Mesendoderm (in vitro differentiated cells): ENCODE measurements around the gene TGM5.

Experiments
- DNase-seq: peaks from one replicate; pipeline ENCODE4 v3.0.0; 2013
- H2AK5ac ChIP-seq: 2 replicates; pipeline ENCODE4 v1.6.1; 2013; ENCODE audit warnings: low read length, inconsistent platforms
- H2BK120ac ChIP-seq: 2 replicates; pipeline ENCODE4 v1.6.1; 2013; ENCODE audit warnings: low read depth, mild to moderate bottlenecking, low read length, moderate library complexity, mixed read lengths
- H2BK15ac ChIP-seq: replicated peaks from 2 replicates; pipeline ENCODE4 v1.6.1; 2013; ENCODE audit warnings: low read depth, mild to moderate bottlenecking, moderate library complexity
- H2BK5ac ChIP-seq: 2 replicates; pipeline ENCODE4 v1.6.1; 2013; ENCODE audit warnings: low read length, inconsistent platforms
- H3K18ac ChIP-seq: 2 replicates; pipeline ENCODE4 v1.6.1; 2013; ENCODE audit warnings: mild to moderate bottlenecking, low read length, mixed read lengths
- H3K23ac ChIP-seq: one replicate; pipeline ENCODE4 v1.6.1; 2013; ENCODE audit warnings: low read length
- H3K27ac ChIP-seq: 2 replicates; pipeline ENCODE4 v1.5.1; 2013; ENCODE audit warnings: low read depth, mild to moderate bottlenecking, inconsistent platforms, low read length, moderate library complexity
- H3K27me3 ChIP-seq: 2 replicates; pipeline ENCODE4 v1.6.1; 2013; ENCODE audit warnings: low read length, control low read depth, mild to moderate bottlenecking, inconsistent platforms; ENCODE audit not compliant: insufficient read depth, poor library complexity
- H3K36me3 ChIP-seq: 2 replicates; pipeline ENCODE4 v1.6.1; 2013; ENCODE audit warnings: low read length, inconsistent platforms; ENCODE audit not compliant: control insufficient read depth, insufficient read depth
- H3K4ac ChIP-seq: one replicate; pipeline ENCODE4 v1.6.1; 2013; ENCODE audit warnings: low read depth, mild to moderate bottlenecking, low read length, moderate library complexity
- H3K4me1 ChIP-seq: 2 replicates; pipeline ENCODE4 v1.6.1; 2013; ENCODE audit warnings: low read depth, low read length, inconsistent platforms; ENCODE audit not compliant: control insufficient read depth
- H3K4me2 ChIP-seq: 2 replicates; pipeline ENCODE4 v1.6.1; 2013; ENCODE audit warnings: low read length
- H3K4me3 ChIP-seq: 2 replicates; pipeline ENCODE4 v1.5.1; 2013; ENCODE audit warnings: mild to moderate bottlenecking, low read length
- H3K56ac ChIP-seq: one replicate; pipeline ENCODE4 v1.6.1; 2013; ENCODE audit warnings: low read length
- H3K79me1 ChIP-seq: 2 replicates; pipeline ENCODE4 v1.6.1; 2013; ENCODE audit warnings: low read length, inconsistent platforms
- H3K79me2 ChIP-seq: 2 replicates; pipeline ENCODE4 v1.6.1; 2013; ENCODE audit warnings: mild to moderate bottlenecking, low read length; ENCODE audit not compliant: control insufficient read depth, insufficient read depth
- H3K9ac ChIP-seq: 2 replicates; pipeline ENCODE4 v1.6.1; 2013; ENCODE audit warnings: low read length, inconsistent platforms
- H4K5ac ChIP-seq: one replicate; pipeline ENCODE4 v1.6.1; 2013; ENCODE audit warnings: low read length
- H4K8ac ChIP-seq: one replicate; pipeline ENCODE4 v1.6.1; 2013; ENCODE audit warnings: low read depth, mild to moderate bottlenecking, control low read depth, low read length, moderate library complexity
- WGBS: extraction: QIAGEN DNeasy Blood & Tissue Kit; methylation state at CpG from one replicate; pipeline ENCODE4 v1.1.7; 2013; ENCODE audit warnings: low lambda C conversion rate, missing lambda C conversion rate; ENCODE audit not compliant: insufficient coverage; ENCODE audit errors: extremely low coverage; 5-methylcytosine and 5-hydroxymethylcytosine counted together

Gene TGM5

DNA sequence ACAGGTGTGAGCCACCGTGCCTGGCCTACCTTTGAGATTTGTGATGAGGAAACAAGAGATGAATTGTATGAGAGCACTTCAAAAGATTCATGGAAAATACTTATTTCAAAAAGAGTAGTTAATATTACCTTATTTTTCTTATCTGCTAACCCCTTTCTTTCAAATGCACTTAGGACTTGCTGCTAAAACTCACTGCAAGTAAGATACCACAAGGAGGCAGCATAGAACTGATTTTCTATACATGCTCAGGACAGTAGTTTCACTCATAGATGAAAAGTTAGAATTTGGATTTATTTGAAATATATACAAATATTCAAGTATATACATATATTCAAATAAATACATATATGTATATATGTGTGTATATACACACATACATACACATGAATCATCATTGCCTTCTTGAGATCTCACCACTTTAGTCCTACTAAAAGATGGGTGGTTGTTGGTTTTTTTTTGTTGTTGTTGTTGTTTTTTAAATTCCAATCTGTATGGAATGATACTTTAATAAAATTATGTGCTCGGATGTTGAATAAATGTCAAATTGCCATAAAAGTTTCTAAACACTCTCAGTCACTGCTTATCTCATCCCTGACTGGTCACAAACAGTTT is 79.1 kb downstream of the TGM5 start:
- H3K4me3 ChIP-seq = no peak overlapping the region
- no peak overlapping the region for H2AK5ac ChIP-seq
- H3K27me3 ChIP-seq = no peaks in the 10 kb centered on the region
- H3K9ac ChIP-seq = no peak overlapping the region
- no peak overlapping the region for H3K18ac ChIP-seq
- H3K36me3 ChIP-seq = peaks cover 9% of the 10 kb centered on the region
- no peak overlapping the region for H2BK120ac ChIP-seq
- H3K23ac ChIP-seq = no peak overlapping the region
- no peak overlapping the region for H4K8ac ChIP-seq
- H3K79me2 ChIP-seq = no peaks in the 10 kb centered on the region
- DNase-seq = peak; percentile 61
- H4K5ac ChIP-seq = no peak overlapping the region
- H2BK5ac ChIP-seq = no peak overlapping the region
- H3K4me1 ChIP-seq = peaks cover 2% of the 10 kb centered on the region
- H2BK15ac ChIP-seq = no peak overlapping the region
- no peak overlapping the region for H3K4ac ChIP-seq
- no peak overlapping the region for H3K56ac ChIP-seq
- no peak overlapping the region for H3K27ac ChIP-seq
- no CpG with 5 or more reads among the region's 2 CpGs for WGBS
- H3K79me1 ChIP-seq = no peaks in the 10 kb centered on the region
- no peak overlapping the region for H3K4me2 ChIP-seq

DNA sequence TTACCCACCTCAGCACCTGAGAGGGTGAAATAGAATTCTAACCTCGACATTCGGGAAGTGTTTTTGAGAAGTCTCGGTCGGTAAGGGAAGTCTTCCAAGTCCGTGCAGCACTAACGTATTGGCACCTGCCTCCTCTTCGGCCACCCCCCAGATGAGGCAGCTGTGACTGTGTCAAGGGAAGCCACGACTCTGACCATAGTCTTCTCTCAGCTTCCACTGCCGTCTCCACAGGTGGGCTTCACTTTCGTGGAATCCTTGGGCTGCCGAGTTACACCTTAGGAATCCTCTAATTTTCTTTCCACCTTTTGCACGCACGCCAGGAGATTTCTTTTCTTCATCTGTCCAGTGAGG is 80.8 kb downstream of the TGM5 start:
- WGBS = no CpG with 5 or more reads among the region's 13 CpGs
- Histone ChIP-seq H3K23ac (no peak overlapping the region), H3K4ac (no peak overlapping the region), H3K36me3 (peaks cover 6% of the 10 kb centered on the region), H2AK5ac (no peak overlapping the region), H3K4me1 (peaks cover 2% of the 10 kb centered on the region), H3K4me3 (peak overlapping the region; percentile 84), H4K5ac (no peak overlapping the region), H3K56ac (peak overlapping the region; percentile 97), H2BK5ac (no peak overlapping the region), H3K27ac (no peak overlapping the region), H2BK15ac (no peak overlapping the region), H3K18ac (no peak overlapping the region), H4K8ac (no peak overlapping the region), H3K9ac (peak overlapping the region; percentile 84), H3K79me1 (no peaks in the 10 kb centered on the region), H3K79me2 (no peaks in the 10 kb centered on the region), H2BK120ac (no peak overlapping the region), H3K27me3 (no peaks in the 10 kb centered on the region), H3K4me2 (peak overlapping the region; percentile 99)
- no peak for DNase-seq

DNA sequence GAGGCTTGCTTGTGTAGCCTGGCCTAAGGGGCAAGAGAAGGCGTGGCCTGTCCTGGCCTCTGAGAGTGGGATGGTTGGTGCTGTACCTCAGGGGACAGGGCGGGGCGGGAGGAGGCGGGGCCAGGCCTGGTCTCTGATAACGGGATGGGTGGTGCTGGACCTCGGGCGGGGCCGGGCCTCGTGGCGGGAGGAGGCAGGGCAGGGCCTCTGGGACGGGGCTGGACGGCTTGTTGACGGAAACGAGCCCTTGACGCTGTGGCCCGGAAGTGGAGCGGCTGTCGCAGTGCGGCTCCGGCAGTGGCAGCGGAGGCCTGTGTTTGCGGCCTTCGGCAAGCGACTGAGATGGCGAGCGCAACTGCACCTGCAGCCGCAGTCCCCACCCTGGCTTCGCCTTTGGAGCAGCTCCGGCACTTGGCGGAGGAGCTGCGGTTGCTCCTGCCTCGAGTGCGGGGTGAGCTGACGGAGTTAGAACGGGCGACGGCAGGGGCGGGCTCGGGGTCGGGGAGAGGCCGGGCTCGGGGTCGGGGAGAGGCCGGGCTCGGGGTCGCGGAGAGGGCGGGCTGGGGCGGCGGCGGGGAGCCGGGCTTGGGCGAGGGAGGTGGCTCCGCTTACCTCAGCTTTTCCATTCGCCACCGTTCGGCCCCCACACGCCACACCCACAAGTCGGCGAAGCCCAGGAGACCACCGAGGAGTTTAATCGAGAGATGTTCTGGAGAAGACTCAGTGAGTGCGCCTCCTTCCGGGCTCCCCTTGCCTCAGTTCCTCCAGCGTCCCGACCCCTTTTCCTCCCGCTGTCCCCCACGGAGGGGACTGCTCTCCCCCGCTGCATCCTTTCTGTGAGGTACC is 81.3 kb downstream of the TGM5 start, which contains the start of gene CCNDBP1:
CCNDBP1 (plus strand) TSS at position 247 of the 846 bp plus-strand sequence; CDS start at position 343, 96 bp downstream.
- WGBS = no CpG with 5 or more reads among the region's 69 CpGs
- peak within 1 kb of the TSS; percentile 84 for H3K9ac ChIP-seq
- H4K8ac ChIP-seq = no peak within 1 kb of the TSS
- no peak within 1 kb of the TSS for H2BK15ac ChIP-seq
- no peak within 1 kb of the TSS for H3K27ac ChIP-seq
- peak; percentile 98 for DNase-seq
- no peaks in the 10 kb centered on the region for H3K79me2 ChIP-seq
- H3K18ac ChIP-seq = peak within 1 kb of the TSS; percentile 29
- no peak within 1 kb of the TSS for H2AK5ac ChIP-seq
- H3K23ac ChIP-seq = no peak within 1 kb of the TSS
- H3K4me3 ChIP-seq = peak within 1 kb of the TSS; percentile 94
- H3K4me2 ChIP-seq = peak within 1 kb of the TSS; percentile 99
- peak within 1 kb of the TSS; percentile 97 for H3K56ac ChIP-seq
- H3K4me1 ChIP-seq = peaks cover 2% of the 10 kb centered on the region
- H3K79me1 ChIP-seq = no peaks in the 10 kb centered on the region
- peaks cover 5% of the 10 kb centered on the region for H3K36me3 ChIP-seq
- no peak within 1 kb of the TSS for H3K4ac ChIP-seq
- no peak within 1 kb of the TSS for H2BK120ac ChIP-seq
- H2BK5ac ChIP-seq = no peak within 1 kb of the TSS
- H4K5ac ChIP-seq = no peak within 1 kb of the TSS
- H3K27me3 ChIP-seq = no peaks in the 10 kb centered on the region

DNA sequence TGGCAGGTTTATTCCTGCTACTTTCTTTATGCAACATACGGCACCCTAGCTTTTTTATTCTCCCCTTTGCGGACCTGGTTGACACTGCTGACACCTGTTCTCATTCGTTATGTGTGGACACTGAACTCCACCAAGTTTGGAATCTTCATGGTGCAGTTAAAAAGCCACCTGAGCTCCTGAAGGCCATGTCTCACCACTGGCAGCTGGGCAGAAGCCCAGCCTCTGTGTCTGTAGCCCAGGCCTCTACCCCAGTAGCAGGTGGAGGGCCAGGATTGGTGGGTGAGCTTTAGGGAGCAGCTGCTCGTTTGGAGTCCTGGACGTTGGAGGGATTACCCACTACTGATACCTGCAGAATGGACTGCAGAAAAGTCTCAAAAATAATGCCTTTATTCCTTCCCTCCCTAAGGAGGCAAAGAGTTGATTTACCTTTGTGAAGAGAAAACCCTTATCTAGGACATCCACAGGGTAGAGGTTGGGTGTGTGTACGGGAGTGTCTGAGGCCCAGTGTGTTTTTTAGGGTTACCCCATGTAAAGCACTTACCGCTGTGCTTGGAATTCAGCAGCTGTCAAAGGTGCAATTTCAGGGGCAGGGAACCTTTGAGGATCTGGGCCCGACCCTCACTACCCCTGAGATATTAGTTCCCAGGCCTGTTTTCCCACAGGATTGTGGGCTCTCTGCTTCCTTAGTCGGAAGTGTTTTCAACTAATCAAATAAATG is 82.2 kb downstream of the TGM5 start:
- DNase-seq = no peak
- no peak overlapping the region for H3K27ac ChIP-seq
- no CpG with 5 or more reads among the region's 9 CpGs for WGBS

DNA sequence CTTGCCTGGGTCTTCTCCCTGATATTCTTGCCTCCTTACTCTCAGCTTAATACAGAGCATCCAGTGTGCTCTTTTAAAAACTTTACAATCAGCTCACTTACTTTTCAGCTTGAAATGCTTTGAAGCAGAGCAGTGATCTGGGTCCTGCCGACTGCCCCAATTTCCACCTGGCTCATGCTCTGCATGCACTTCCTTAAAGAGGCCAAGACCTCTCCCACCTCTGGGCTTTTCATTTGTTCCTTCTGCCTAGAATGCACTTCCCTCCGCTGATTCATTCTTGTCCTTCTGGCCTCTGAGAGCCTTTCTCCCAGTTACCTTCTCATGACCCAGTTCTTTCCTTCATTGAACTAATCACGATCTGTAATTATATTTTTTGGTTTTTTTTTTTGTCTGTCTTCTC is 83.5 kb downstream of the TGM5 start:
- no peak overlapping the region for H3K9ac ChIP-seq
- no peak overlapping the region for H3K27ac ChIP-seq
- no peak overlapping the region for H2AK5ac ChIP-seq
- H3K4ac ChIP-seq = no peak overlapping the region
- peaks cover 2% of the 10 kb centered on the region for H3K4me1 ChIP-seq
- whole genome bisulfite sequencing = no CpG with 5 or more reads among the region's 3 CpGs
- H3K79me2 ChIP-seq = no peaks in the 10 kb centered on the region
- no peak overlapping the region for H3K18ac ChIP-seq
- DNase-seq = no peak
- no peak overlapping the region for H3K4me2 ChIP-seq
- H2BK120ac ChIP-seq = no peak overlapping the region
- no peaks in the 10 kb centered on the region for H3K79me1 ChIP-seq
- H3K4me3 ChIP-seq = no peak overlapping the region
- no peaks in the 10 kb centered on the region for H3K27me3 ChIP-seq
- no peak overlapping the region for H2BK5ac ChIP-seq
- H2BK15ac ChIP-seq = no peak overlapping the region
- no peak overlapping the region for H3K23ac ChIP-seq
- no peak overlapping the region for H3K56ac ChIP-seq
- no peak overlapping the region for H4K5ac ChIP-seq
- no peaks in the 10 kb centered on the region for H3K36me3 ChIP-seq
- no peak overlapping the region for H4K8ac ChIP-seq

More for the DNA sequence above, 82.2 kb downstream of the TGM5 start:
- Histone ChIP-seq H3K27me3 (no peaks in the 10 kb centered on the region), H3K23ac (no peak overlapping the region), H3K4me2 (no peak overlapping the region), H3K36me3 (peaks cover 2% of the 10 kb centered on the region), H3K18ac (no peak overlapping the region), H4K5ac (no peak overlapping the region), H2BK5ac (no peak overlapping the region), H4K8ac (no peak overlapping the region), H3K79me1 (no peaks in the 10 kb centered on the region), H2AK5ac (no peak overlapping the region), H3K79me2 (no peaks in the 10 kb centered on the region), H3K4me1 (peaks cover 2% of the 10 kb centered on the region), H3K56ac (no peak overlapping the region), H2BK120ac (no peak overlapping the region), H3K9ac (peak overlapping the region; percentile 27), H3K4me3 (no peak overlapping the region), H3K4ac (no peak overlapping the region), H2BK15ac (no peak overlapping the region)
